ENCODE data around the gene RAMAC. TPM values are rescaled to one million over a fixed set of nuclear protein-coding genes. Genes with fewer than 3 reads are reported as not detected.
"Not testable (repeated sequence)": the region's sequence is repeated elsewhere in the genome, so short reads cannot be mapped to it uniquely, and the experiment has no call there.

The RAMAC gene
- total RNA-seq, 2 donors from 2014 or later = 13.0 to 13.9 TPM

GRCh38 chr15:82995076-82995475 lies 9.1 kb downstream of the RAMAC start:
- TF ChIP-seq CTCF (IDR thresholded peaks at IDR 0.05) = no peak
- Histone ChIP-seq H3K4me1 (peaks cover 0 to 5% of the 10 kb centered on the region in 2 donors), H3K36me3 (peaks cover 12% of the 10 kb centered on the region), H3K27me3 (no peaks in the 10 kb centered on the region), H3K27ac (no peak overlapping the region), H3K4me3 (no peak overlapping the region), H3K9me3 (no peaks in the 10 kb centered on the region)
- no peak for DNase-seq (ENCODE audit: low spot score)

DNA sequence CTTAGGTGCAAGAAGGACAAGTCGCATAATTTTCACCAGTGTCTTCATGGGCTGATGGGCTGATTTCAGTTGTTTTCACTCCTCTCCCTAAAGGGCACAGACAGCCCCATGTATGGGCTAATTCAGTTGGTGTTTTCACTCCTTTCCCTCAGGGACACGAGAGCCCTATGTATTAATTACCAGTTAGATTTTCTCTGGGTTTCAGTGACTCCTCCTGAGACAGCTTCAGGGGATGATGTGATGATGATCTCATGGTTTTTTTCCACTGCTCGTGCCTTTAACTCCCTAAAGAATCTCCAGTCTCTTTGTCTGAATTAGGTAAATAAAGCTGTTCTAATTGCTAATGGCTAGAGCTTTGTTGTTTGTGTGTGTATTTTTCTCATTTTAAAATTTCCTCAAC lies 9.9 kb downstream of the RAMAC start:
- Histone ChIP-seq H3K36me3 (peaks cover 8% of the 10 kb centered on the region), H3K27me3 (no peaks in the 10 kb centered on the region), H3K4me3 (no peak overlapping the region), H3K9me3 (no peaks in the 10 kb centered on the region), H3K27ac (no peak overlapping the region), H3K4me1 (peaks cover 0 to 7% of the 10 kb centered on the region in 2 donors)
- TF ChIP-seq CTCF (IDR thresholded peaks at IDR 0.05) = no peak
- no peak for DNase-seq (ENCODE audit: low spot score)

- Histone ChIP-seq H3K27me3 (no peaks in the 10 kb centered on the region), H3K4me1 (peaks cover 0 to 7% of the 10 kb centered on the region in 2 donors), H3K9me3 (no peaks in the 10 kb centered on the region), H3K36me3 (no peaks in the 10 kb centered on the region), H3K27ac (no peak overlapping the region), H3K4me3 (no peak overlapping the region)
- TF ChIP-seq CTCF (IDR thresholded peaks at IDR 0.05) = no peak
- DNase-seq (ENCODE audit: low spot score) = no peak
Measured at GRCh38 chr15:82999426-82999825, 13.4 kb downstream of the RAMAC start.

DNA sequence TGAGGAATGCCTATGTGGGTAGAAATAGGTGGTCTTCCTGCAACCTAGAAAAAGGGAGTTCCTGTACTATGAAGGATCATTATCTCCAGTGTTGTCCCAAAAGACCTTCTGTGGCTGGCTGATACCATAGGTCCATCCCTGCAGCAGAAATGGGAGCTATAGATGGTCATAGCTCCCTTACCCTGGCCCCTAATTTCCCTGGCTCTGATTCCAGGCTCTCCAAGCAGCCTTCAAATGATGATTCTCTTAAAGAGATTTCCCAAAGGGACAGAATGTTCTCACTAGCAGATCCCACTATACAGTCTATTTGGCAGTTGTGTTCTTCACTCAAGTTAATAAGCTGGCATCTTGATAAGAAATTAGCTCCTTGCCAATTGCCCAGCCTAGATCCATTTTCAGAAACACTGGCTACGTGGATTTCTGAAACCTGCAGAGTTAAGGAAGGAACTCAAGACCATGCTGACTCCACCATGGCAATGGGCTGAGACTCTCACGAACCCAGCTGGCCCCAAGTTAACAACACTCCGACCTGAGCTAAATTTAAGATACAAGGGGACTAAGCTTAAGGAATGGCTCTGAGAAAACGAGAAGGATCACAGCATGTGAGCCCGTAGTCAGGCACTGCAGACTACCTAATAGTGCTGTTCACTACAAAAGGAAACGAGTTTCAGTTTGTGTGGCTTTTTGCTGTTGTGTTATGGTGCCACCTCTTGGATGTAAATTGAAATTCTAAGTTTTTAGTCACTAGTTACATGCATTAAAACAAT lies 14.1 kb downstream of the RAMAC start:
- peak in 1 of 2 donors; percentile 67 for TF ChIP-seq CTCF (IDR thresholded peaks at IDR 0.05)
- H3K9me3 ChIP-seq = no peaks in the 10 kb centered on the region
- peaks cover 0 to 7% of the 10 kb centered on the region in 2 donors for H3K4me1 ChIP-seq
- DNase-seq (ENCODE audit: low spot score) = no peak
- H3K27me3 ChIP-seq = no peaks in the 10 kb centered on the region
- no peaks in the 10 kb centered on the region for H3K36me3 ChIP-seq
- peak overlapping the region in 1 of 2 donors; percentile 12 for H3K27ac ChIP-seq
- H3K4me3 ChIP-seq = peak overlapping the region in 1 of 2 donors; percentile 21

GRCh38 chr15:83000672-83001031 lies 14.6 kb downstream of the RAMAC start:
- not testable (repeated sequence) for H3K36me3 ChIP-seq; DNase-seq (ENCODE audit: low spot score); H3K9me3 ChIP-seq; H3K27ac ChIP-seq; H3K4me1 ChIP-seq; H3K4me3 ChIP-seq; H3K27me3 ChIP-seq

GRCh38 chr15:83010709-83011270 lies 24.8 kb downstream of the RAMAC start:
- DNase-seq (ENCODE audit: low spot score) = peak; percentile 70
- Histone ChIP-seq H3K36me3 (peaks cover 22% of the 10 kb centered on the region), H3K9me3 (no peaks in the 10 kb centered on the region), H3K27ac (peak overlapping the region; percentile 68 to 77), H3K4me1 (peaks cover 0 to 18% of the 10 kb centered on the region in 2 donors), H3K27me3 (no peaks in the 10 kb centered on the region), H3K4me3 (peak overlapping the region; percentile 86 to 91)
- peak; percentile 70 to 77 for TF ChIP-seq CTCF (IDR thresholded peaks at IDR 0.05)

All from right atrium auricular region (tissue), 2 donors.